GM13977 (cell line): ENCODE measurements around the gene DAGLA.

Experiments
- DNase-seq: peaks from one replicate; pipeline ENCODE4 v3.0.0; 2012; ENCODE audit warnings: low spot score
- in situ Hi-C: fragments of 300-500 bp; cut with MboI; formaldehyde crosslinking; loops from one replicate; pipeline ENCODE4 v1.12.0; 2022; ENCODE audit warnings: low sequenced_read_pairs, low pct_unique_long_range_greater_than_20kb, mixed read lengths, inconsistent platforms; ENCODE audit not compliant: unreplicated experiment
- TF ChIP-seq, protein P1 (sequence below): IDR thresholded peaks from 2 replicates; pipeline ENCODE4 v1.5.1; 2012; ENCODE audit warnings: mild to moderate bottlenecking, control low read depth; ENCODE audit not compliant: insufficient read depth; ENCODE audit errors: extremely low read depth, missing control alignments

DAGLA gene

GRCh38 chr11:61679296-61679695, 895 bp upstream of the DAGLA start:
- no peak for DNase-seq
- in situ Hi-C loops: no loop called here
- TF ChIP-seq, protein P1, sequence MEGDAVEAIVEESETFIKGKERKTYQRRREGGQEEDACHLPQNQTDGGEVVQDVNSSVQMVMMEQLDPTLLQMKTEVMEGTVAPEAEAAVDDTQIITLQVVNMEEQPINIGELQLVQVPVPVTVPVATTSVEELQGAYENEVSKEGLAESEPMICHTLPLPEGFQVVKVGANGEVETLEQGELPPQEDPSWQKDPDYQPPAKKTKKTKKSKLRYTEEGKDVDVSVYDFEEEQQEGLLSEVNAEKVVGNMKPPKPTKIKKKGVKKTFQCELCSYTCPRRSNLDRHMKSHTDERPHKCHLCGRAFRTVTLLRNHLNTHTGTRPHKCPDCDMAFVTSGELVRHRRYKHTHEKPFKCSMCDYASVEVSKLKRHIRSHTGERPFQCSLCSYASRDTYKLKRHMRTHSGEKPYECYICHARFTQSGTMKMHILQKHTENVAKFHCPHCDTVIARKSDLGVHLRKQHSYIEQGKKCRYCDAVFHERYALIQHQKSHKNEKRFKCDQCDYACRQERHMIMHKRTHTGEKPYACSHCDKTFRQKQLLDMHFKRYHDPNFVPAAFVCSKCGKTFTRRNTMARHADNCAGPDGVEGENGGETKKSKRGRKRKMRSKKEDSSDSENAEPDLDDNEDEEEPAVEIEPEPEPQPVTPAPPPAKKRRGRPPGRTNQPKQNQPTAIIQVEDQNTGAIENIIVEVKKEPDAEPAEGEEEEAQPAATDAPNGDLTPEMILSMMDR: no peak

GRCh38 chr11:61680622-61681221, 531 bp downstream of the DAGLA start:
- TF ChIP-seq, protein P1: no peak
- in situ Hi-C loops: no loop called here
- DNase-seq: no peak

GRCh38 chr11:61682093-61682732, 2.0 kb downstream of the DAGLA start:
- in situ Hi-C loops: no loop called here
- no peak for DNase-seq
- TF ChIP-seq, protein P1: no peak

GRCh38 chr11:61682906-61683675, 2.9 kb downstream of the DAGLA start:
- DNase-seq: no peak
- in situ Hi-C loops: no loop called here
- TF ChIP-seq, protein P1: no peak

DNA sequence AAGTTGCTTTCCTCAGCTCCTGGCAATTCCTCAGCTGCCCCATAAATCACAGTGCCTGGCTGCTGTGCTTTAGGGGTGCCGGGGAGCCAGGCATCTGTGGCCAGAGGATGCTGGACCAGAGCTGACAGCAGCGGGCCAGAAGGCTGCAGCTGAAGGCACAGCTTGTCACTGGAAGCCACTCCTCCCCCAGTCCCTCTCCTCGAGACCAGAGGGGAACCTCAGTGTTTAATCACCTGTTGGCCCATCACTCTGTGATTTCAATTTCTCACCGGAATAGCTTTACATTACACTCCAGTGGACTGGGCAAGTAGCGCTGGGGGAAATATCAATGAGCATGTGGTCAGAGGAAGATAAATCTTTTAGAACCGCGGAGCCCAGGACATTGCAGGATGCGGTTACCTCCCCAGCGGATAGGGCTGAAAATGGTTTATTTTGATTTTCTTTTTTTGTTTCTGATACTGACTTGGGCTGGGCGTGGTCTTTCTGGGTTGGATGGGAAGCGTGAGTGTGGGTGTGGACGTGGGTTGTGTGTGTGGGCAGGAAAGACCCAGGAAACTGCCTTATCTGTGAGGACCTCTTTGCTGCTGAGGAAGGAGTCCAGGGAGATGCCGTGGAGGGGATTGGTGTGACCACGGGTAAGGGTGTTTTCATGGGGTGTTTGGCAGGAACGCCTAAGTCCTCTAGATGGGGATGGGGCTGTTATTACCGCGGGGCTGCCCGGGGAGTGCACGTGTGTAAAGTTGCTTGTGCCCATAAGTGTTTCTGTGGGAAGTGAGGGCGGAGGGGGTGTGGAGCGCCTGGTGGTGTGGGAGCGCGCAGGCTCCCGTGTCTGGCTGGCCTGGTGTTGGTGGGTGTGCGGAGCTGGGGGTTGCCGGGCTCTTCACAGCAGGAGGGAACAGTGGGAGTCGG, 4.0 kb downstream of the DAGLA start:
- TF ChIP-seq, protein P1: no peak
- in situ Hi-C loops: no loop called here

DNA sequence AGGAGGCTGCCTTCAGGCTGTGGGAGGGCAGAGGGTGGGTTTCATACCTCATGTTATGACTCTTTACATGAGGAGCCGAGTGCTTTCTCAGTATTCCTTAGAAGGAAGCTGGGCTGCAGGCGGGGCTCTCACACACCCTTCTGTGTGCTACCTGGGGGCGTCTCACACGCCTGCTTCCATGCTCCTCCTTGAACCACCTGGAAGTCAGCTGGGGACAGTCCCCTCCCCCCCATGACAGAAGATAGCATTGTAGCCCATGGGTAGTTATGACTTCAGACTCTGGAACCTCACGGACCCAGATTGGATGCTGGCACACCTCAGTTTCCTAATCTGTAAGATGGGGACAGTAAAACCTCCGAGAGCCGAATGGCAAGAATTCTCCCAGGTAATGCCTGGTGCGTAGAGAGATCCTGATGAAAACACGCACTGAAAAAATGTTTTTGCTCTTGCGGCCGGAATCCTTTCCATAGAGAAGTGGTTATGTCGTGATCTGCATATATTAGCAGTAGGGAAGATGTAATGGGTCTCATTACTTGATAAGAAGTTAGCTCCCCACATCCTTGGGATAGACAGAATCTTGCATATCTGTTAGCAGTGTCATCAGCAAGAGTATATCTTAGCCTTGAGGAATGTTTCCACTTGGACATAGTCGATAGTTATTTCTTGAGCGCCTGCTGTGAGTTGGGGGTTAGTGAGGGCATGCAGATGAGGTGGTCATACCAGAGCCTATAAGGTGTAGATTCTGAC, 4.9 kb downstream of the DAGLA start:
- DNase-seq: no peak
- TF ChIP-seq, protein P1: no peak
- in situ Hi-C loops: no loop called here

More for the DNA sequence above, 4.0 kb downstream of the DAGLA start:
- no peak for DNase-seq
